NCI-H2107 treated with DMSO at 0.1 percent for 48 hours (cell line): ENCODE results near the gene TGM6.

ENCODE experiments used
- DNase-seq: peaks from one replicate; lab custom pipeline; 2025; ENCODE audit not compliant: unreplicated experiment; lab: John Stamatoyannopoulos, UW

The TGM6 gene

DNA sequence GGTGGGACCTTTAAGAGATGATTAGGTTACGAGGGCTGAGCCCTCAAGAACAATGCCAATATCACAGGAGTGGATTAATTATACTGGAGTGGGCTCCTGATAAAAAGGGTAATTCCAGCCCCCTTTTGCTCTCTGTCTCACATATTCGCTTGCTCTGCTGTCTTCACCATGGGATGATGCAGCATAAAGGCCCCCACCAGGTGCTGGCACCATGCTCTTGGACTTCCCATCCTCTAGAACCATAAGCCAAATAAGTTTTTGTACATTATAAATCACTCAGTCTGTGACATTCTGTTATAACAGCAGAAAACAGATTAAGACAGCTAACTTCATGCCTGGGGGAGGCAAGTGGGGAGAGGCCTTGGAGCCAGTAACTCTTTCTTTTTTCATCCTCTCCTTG, 99.7 kb downstream of the TGM6 start:
- no peak for DNase-seq
